Fibroblast of lung (primary cell): ENCODE measurements around the gene RFK.

Experiments used
- CTCF ChIP-seq, 2 donors: IDR thresholded peaks in 1 of 2; conservative IDR thresholded peaks in 1 of 2; 1 replicate in 1 of 2; 2 replicates in 1 of 2; pipeline ENCODE4 v1.5.1; 2011 to 2012; ENCODE audit warnings: low read length in 2 of 2, control low read depth in 1 of 2, inconsistent platforms in 1 of 2, low read depth in 1 of 2, mild to moderate bottlenecking in 1 of 2
- EZH2 ChIP-seq: IDR thresholded peaks from 2 replicates; pipeline ENCODE4 v1.5.1; 2012; ENCODE audit warnings: low read length, control low read depth, mild to moderate bottlenecking; ENCODE audit errors: missing control alignments

GRCh38 chr9:76413658-76414057, 19.4 kb upstream of the RFK start:
- TF ChIP-seq CTCF (conservative IDR thresholded peaks at IDR 0.05 in 1 of 2, IDR thresholded peaks at IDR 0.05 in 1 of 2; ENCODE audit: low read depth in 1 of 2, low read length in 2 of 2) (no peak), EZH2 (no peak)
